H1 (cell line): Measurements from ENCODE around the gene DLGAP5. TPM values are rescaled to one million over a fixed set of nuclear protein-coding genes. Genes with fewer than 3 reads are reported as not detected.

Source experiments
- CTCF ChIA-PET: fragments of 300-600 bp; sonication (Branson Sonifier 250); formaldehyde crosslinking; loops from one replicate; lab custom pipeline; 2021; ENCODE audit not compliant: partially characterized antibody; lab: Charles Lee
- POLR2A ChIA-PET: fragments of 300-600 bp; sonication (Branson Sonifier 250); formaldehyde crosslinking; loops from one replicate; lab custom pipeline; 2021; ENCODE audit warnings: inconsistent platforms; ENCODE audit not compliant: partially characterized antibody; lab: Charles Lee
- DNase-seq, 2 experiments: peaks; one replicate each; pipeline versions ENCODE4 v3.0.0 to v3.0.0-alpha.2; 2010 to 2022; ENCODE audit warnings: low spot score in 2 of 2, low read depth in 1 of 2, mixed read lengths in 1 of 2
- FAIRE-seq: peaks from 2 replicates; lab custom pipeline; 2011; peaks lifted over from hg19 to GRCh38; lab: Jason Lieb, UNC
- H2AFZ ChIP-seq: 2 replicates; pipeline ENCODE4 v1.8.1; 2012; ENCODE audit warnings: low read length, inconsistent platforms
- H2AK5ac ChIP-seq: 2 replicates; pipeline ENCODE4 v1.6.1; 2013; ENCODE audit warnings: low read depth, low read length
- H2BK120ac ChIP-seq: replicated peaks from 2 replicates; pipeline ENCODE3; 2013; ENCODE audit warnings: low read depth, low read length, inconsistent platforms
- H2BK12ac ChIP-seq: 2 replicates; pipeline ENCODE4 v1.6.1; 2013; ENCODE audit warnings: low read depth, low read length
- H2BK15ac ChIP-seq: 2 replicates; pipeline ENCODE4 v1.6.1; 2013; ENCODE audit warnings: low read length
- H2BK20ac ChIP-seq: 2 replicates; pipeline ENCODE4 v1.6.1; 2013; ENCODE audit warnings: low read length
- H2BK5ac ChIP-seq: 2 replicates; pipeline ENCODE4 v1.6.1; 2013; ENCODE audit warnings: low read depth, low read length
- H3K14ac ChIP-seq: 2 replicates; pipeline ENCODE4 v1.6.1; 2013; ENCODE audit warnings: inconsistent platforms; ENCODE audit not compliant: insufficient read length
- H3K18ac ChIP-seq: 2 replicates; pipeline ENCODE4 v1.6.1; 2013; ENCODE audit warnings: low read length; ENCODE audit errors: extremely low read depth
- H3K23ac ChIP-seq: 2 replicates; pipeline ENCODE4 v1.6.1; 2013; ENCODE audit warnings: inconsistent platforms; ENCODE audit not compliant: insufficient read length
- H3K23me2 ChIP-seq: 2 replicates; pipeline ENCODE4 v1.6.1; 2013; ENCODE audit warnings: low read depth, low read length
- H3K27ac ChIP-seq: 2 replicates; pipeline ENCODE4 v1.6.1; 2011; ENCODE audit warnings: low read depth, low read length, inconsistent platforms
- H3K27me3 ChIP-seq, 4 experiments: replicated peaks in 1 of 4; 1 replicate in 1 of 4; 2 replicates in 3 of 4; pipeline versions ENCODE4 v1.6.1 to v1.8.1; 2011 to 2013; ENCODE audit warnings: low read length in 3 of 4, mild to moderate bottlenecking in 3 of 4, inconsistent platforms in 2 of 4, mixed read lengths in 2 of 4, moderate library complexity in 1 of 4; ENCODE audit not compliant: control insufficient read depth in 3 of 4, insufficient read depth in 3 of 4; ENCODE audit errors: extremely low read depth in 1 of 4
- H3K36me3 ChIP-seq, 4 experiments: 2 replicates each; pipeline versions ENCODE4 v1.6.1 to v1.8.1; 2011 to 2013; ENCODE audit warnings: mild to moderate bottlenecking in 4 of 4, low read length in 3 of 4, moderate library complexity in 2 of 4, control low read depth in 1 of 4, inconsistent platforms in 1 of 4; ENCODE audit not compliant: insufficient read depth in 4 of 4, control insufficient read depth in 2 of 4
- H3K4ac ChIP-seq: replicated peaks from 2 replicates; pipeline ENCODE3; 2013; ENCODE audit warnings: low read length, low read depth, mixed read lengths, inconsistent platforms; ENCODE audit not compliant: insufficient read length
- H3K4me1 ChIP-seq, 4 experiments: replicated peaks in 1 of 4; 1 replicate in 1 of 4; 2 replicates in 3 of 4; pipeline versions ENCODE4 v1.6.1 to v1.8.1; 2011 to 2013; ENCODE audit warnings: low read length in 3 of 4, inconsistent platforms in 2 of 4, mixed read lengths in 1 of 4; ENCODE audit not compliant: insufficient read depth in 4 of 4, control insufficient read depth in 3 of 4
- H3K4me2 ChIP-seq, 2 experiments: 2 replicates each; pipeline versions ENCODE4 v1.6.1 to v1.8.1; 2011 to 2013; ENCODE audit warnings: low read depth in 2 of 2, low read length in 2 of 2, control low read depth in 1 of 2, inconsistent platforms in 1 of 2, mild to moderate bottlenecking in 1 of 2; ENCODE audit not compliant: insufficient read depth in 1 of 2
- H3K4me3 ChIP-seq, 4 experiments: fragments of 200-600, 300-600 bp in 1 of 4; sonication (generic), shearing (Covaris generic), sonication (Bioruptor Twin) in 1 of 4; 2 replicates each; pipeline versions ENCODE4 v1.5.1 to v1.8.1; 2011 to 2016; ENCODE audit warnings: low read length in 4 of 4, low read depth in 3 of 4, control low read depth in 2 of 4, inconsistent platforms in 2 of 4, mild to moderate bottlenecking in 2 of 4, mixed read lengths in 1 of 4, moderate library complexity in 1 of 4; ENCODE audit not compliant: insufficient read depth in 2 of 4; ENCODE audit errors: extremely low read depth in 1 of 4
- H3K56ac ChIP-seq: replicated peaks from 2 replicates; pipeline ENCODE3; 2013; ENCODE audit warnings: low read depth, mild to moderate bottlenecking, mixed read lengths, low read length, inconsistent platforms; ENCODE audit not compliant: insufficient read length
- H3K79me1 ChIP-seq: 2 replicates; pipeline ENCODE4 v1.6.1; 2013; ENCODE audit warnings: low read depth, low read length, control low read depth
- H3K79me2 ChIP-seq, 2 experiments: 2 replicates each; pipeline versions ENCODE4 v1.6.1 to v1.8.1; 2012 to 2013; ENCODE audit warnings: low read length in 2 of 2, mild to moderate bottlenecking in 2 of 2, inconsistent platforms in 1 of 2; ENCODE audit not compliant: insufficient read depth in 2 of 2, control insufficient read depth in 1 of 2
- H3K9ac ChIP-seq, 4 experiments: replicated peaks in 1 of 4; 1 replicate in 1 of 4; 2 replicates in 3 of 4; pipeline versions ENCODE4 v1.6.1 to v1.8.1; 2011 to 2013; ENCODE audit warnings: low read depth in 3 of 4, low read length in 3 of 4, control low read depth in 2 of 4, mild to moderate bottlenecking in 2 of 4, moderate library complexity in 2 of 4, inconsistent platforms in 1 of 4; ENCODE audit errors: extremely low read depth in 1 of 4
- H3K9me3 ChIP-seq, 2 experiments: 2 replicates each; pipeline versions ENCODE4 v1.6.1 to v1.8.1; 2012 to 2013; ENCODE audit warnings: mild to moderate bottlenecking in 2 of 2, moderate library complexity in 2 of 2, control low read depth in 1 of 2, inconsistent platforms in 1 of 2, low read depth in 1 of 2, low read length in 1 of 2, mixed read lengths in 1 of 2; ENCODE audit not compliant: insufficient read depth in 2 of 2
- H4K20me1 ChIP-seq, 2 experiments: replicated peaks in 1 of 2; 2 replicates each; pipeline versions ENCODE3 to v1.8.1; 2011 to 2013; ENCODE audit warnings: inconsistent platforms in 2 of 2, low read length in 2 of 2, mild to moderate bottlenecking in 1 of 2; ENCODE audit not compliant: insufficient read depth in 2 of 2, control insufficient read depth in 1 of 2
- H4K5ac ChIP-seq: 2 replicates; pipeline ENCODE4 v1.6.1; 2013; ENCODE audit warnings: low read length, low read depth, mixed read lengths, inconsistent platforms; ENCODE audit not compliant: insufficient read length
- H4K8ac ChIP-seq: 2 replicates; pipeline ENCODE4 v1.8.0; 2013; ENCODE audit warnings: mild to moderate bottlenecking, moderate library complexity, low read length, inconsistent platforms; ENCODE audit not compliant: insufficient read depth; ENCODE audit errors: extremely low read depth
- H4K91ac ChIP-seq: replicated peaks from 2 replicates; pipeline ENCODE3; 2013; ENCODE audit warnings: low read length, mixed read lengths, inconsistent platforms; ENCODE audit not compliant: insufficient read length
- CHD1 ChIP-seq: IDR thresholded peaks from 2 replicates; pipeline ENCODE4 v1.6.1; 2012; ENCODE audit warnings: low read depth, low read length, improper control_type of control experiment
- CREB1 ChIP-seq: IDR thresholded peaks from 2 replicates; pipeline ENCODE4 v1.6.1; 2012; ENCODE audit warnings: inconsistent platforms
- NANOG ChIP-seq: IDR thresholded peaks from 2 replicates; pipeline ENCODE4 v1.6.1; 2011; ENCODE audit warnings: low read length, low read depth, mild to moderate bottlenecking, inconsistent platforms; ENCODE audit not compliant: insufficient read depth, poor library complexity, severe bottlenecking
- NRF1 ChIP-seq: IDR thresholded peaks from 2 replicates; pipeline ENCODE4 v1.6.1; 2011; ENCODE audit warnings: mild to moderate bottlenecking, low read depth, low read length, improper control_type of control experiment
- WGBS, 2 experiments: shearing (Covaris generic) in 1 of 2; methylation state at CpG; one replicate each; pipeline versions ENCODE4 v1.1.6 to v1.1.7; 2013 to 2015; ENCODE audit warnings: low lambda C conversion rate in 2 of 2, mixed read lengths in 2 of 2, inconsistent platforms in 1 of 2, low coverage in 1 of 2, missing lambda C conversion rate in 1 of 2; ENCODE audit not compliant: insufficient replicate concordance in 2 of 2, insufficient coverage in 1 of 2, insufficient read length in 1 of 2; ENCODE audit errors: extremely low coverage in 1 of 2, missing lambda C conversion rate in 1 of 2; 5-methylcytosine and 5-hydroxymethylcytosine counted together
- polyA plus RNA-seq, 7 experiments: library from polyadenylated mRNA; depleted of rRNA in 3 of 7; stranded (reverse) in 5 of 7; unstranded in 2 of 7; fragments of >200 nt in 5 of 7; fragments of 200-250 nt in 2 of 7; gene quantifications; 1 replicate in 5 of 7; 2 replicates in 1 of 7; 4 replicates in 1 of 7; pipeline versions ENCODE4 v1.2.1 to v1.2.3, GENCODE V29; 2011 to 2013; ENCODE audit warnings: missing spikeins in 2 of 7, mixed read lengths in 2 of 7
- total RNA-seq: library from RNA; stranded (reverse); fragmentation: NEBNext Ultra II Directional; extraction: Animal tissue kit (Norgen Biotek cat#: 25700); gene quantifications from 2 replicates; pipeline ENCODE4 v1.2.1, GENCODE V29; 2021

DLGAP5 gene
- total and polyA plus RNA-seq, 2 of the 8 experiments (the other 6 are each of a cell fraction or from before 2014, with no cell fraction given), result 16.9 to 155 TPM

DNA sequence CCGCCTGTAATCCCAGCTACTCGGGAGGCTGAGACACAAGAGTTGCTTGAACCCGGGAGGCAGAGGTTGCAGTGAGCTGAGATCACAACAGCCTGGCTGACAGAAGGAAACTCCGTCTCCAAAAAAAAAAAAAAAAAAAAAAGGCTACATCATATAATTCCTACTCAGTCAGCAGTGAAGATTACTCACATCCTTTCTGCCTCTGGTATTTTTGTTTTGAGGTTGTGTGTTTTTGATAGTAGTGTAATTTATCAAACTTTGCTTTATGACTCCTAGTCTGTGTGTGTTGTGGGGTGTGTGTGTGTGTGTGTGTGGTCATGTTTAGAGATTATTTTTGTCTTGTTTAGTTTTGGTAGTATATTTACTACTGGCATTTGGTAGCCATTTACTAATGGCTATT, 29.8 kb upstream of the DLGAP5 start:
- H3K79me2 ChIP-seq, result no peaks in the 10 kb centered on the region
- H3K18ac ChIP-seq, result no peak overlapping the region
- H4K91ac ChIP-seq, result no peak overlapping the region
- no peak overlapping the region for H3K4me3 ChIP-seq
- H3K4me2 ChIP-seq, result no peak overlapping the region
- no peaks in the 10 kb centered on the region for H3K23me2 ChIP-seq
- H2BK20ac ChIP-seq, result no peak overlapping the region
- H3K56ac ChIP-seq, result no peak overlapping the region
- H3K36me3 ChIP-seq, result no peaks in the 10 kb centered on the region
- no peak overlapping the region for H2AK5ac ChIP-seq
- H3K4ac ChIP-seq, result no peak overlapping the region
- no peak overlapping the region for H3K9ac ChIP-seq
- 83% methylated on average over 3 of the region's 4 CpGs; no CpG with 5 or more reads in 1 of the 2 experiments for WGBS, 2 experiments
- H4K8ac ChIP-seq, result no peak overlapping the region
- H2AFZ ChIP-seq, result no peak overlapping the region
- no peaks in the 10 kb centered on the region for H3K79me1 ChIP-seq
- H3K9me3 ChIP-seq, result no peaks in the 10 kb centered on the region
- no peak overlapping the region for H2BK5ac ChIP-seq
- no peak overlapping the region for H3K14ac ChIP-seq
- no peak overlapping the region for H3K23ac ChIP-seq
- no peak for TF ChIP-seq CHD1
- no peak for TF ChIP-seq CREB1
- no peak for TF ChIP-seq NRF1
- no peak for TF ChIP-seq NANOG
- ChIA-PET CTCF (no interaction called here), POLR2A (no interaction called here)
- no peak for DNase-seq
- H4K5ac ChIP-seq, result no peak overlapping the region
- H3K4me1 ChIP-seq, result no peaks in the 10 kb centered on the region
- H2BK15ac ChIP-seq, result no peak overlapping the region
- no peaks in the 10 kb centered on the region for H4K20me1 ChIP-seq
- no peak overlapping the region for H2BK120ac ChIP-seq
- peaks cover 0 to 1% (median 0%) of the 10 kb centered on the region in 4 experiments; a peak in 1 of 7 replicates for H3K27me3 ChIP-seq
- no peak for FAIRE-seq
- H2BK12ac ChIP-seq, result no peak overlapping the region
- H3K27ac ChIP-seq, result no peak overlapping the region
